GM12864 (cell line): ENCODE results near the gene CDC26.

Source experiments
- DNase-seq: peaks from one replicate; pipeline ENCODE4 v3.0.0-alpha.2; 2011; ENCODE audit warnings: low read depth
- H3K4me3 ChIP-seq: 2 replicates; pipeline ENCODE4 v1.5.1; 2011; ENCODE audit warnings: mild to moderate bottlenecking, low read depth, low read length, control low read depth
- TF ChIP-seq, protein P1 (sequence below): IDR thresholded peaks from 2 replicates; pipeline ENCODE4 v1.5.1; 2011; ENCODE audit warnings: low read depth, mild to moderate bottlenecking, moderate library complexity, low read length, control low read depth, inconsistent platforms; ENCODE audit errors: missing control alignments

CDC26 gene

GRCh38 chr9:113219186-113219936, 56.0 kb downstream of the CDC26 start:
- DNase-seq: peak; percentile 48
- peak overlapping the region; percentile 49 for H3K4me3 ChIP-seq
- TF ChIP-seq, protein P1, sequence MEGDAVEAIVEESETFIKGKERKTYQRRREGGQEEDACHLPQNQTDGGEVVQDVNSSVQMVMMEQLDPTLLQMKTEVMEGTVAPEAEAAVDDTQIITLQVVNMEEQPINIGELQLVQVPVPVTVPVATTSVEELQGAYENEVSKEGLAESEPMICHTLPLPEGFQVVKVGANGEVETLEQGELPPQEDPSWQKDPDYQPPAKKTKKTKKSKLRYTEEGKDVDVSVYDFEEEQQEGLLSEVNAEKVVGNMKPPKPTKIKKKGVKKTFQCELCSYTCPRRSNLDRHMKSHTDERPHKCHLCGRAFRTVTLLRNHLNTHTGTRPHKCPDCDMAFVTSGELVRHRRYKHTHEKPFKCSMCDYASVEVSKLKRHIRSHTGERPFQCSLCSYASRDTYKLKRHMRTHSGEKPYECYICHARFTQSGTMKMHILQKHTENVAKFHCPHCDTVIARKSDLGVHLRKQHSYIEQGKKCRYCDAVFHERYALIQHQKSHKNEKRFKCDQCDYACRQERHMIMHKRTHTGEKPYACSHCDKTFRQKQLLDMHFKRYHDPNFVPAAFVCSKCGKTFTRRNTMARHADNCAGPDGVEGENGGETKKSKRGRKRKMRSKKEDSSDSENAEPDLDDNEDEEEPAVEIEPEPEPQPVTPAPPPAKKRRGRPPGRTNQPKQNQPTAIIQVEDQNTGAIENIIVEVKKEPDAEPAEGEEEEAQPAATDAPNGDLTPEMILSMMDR: no peak
